T-cell (primary cell): Measurements from ENCODE around the gene CHTF18. TPM values are rescaled to one million over a fixed set of nuclear protein-coding genes. Genes with fewer than 3 reads are reported as not detected.

ENCODE experiments used
- ATAC-seq, 4 experiments: fragments of 200-7000 bp in 3 of 4; fragments of 150-1000 bp in 1 of 4; cut with Tn5 transposase; replicated peaks in 1 of 4; 1 replicate in 3 of 4; 2 replicates in 1 of 4; pipeline ENCODE4 v1.10.0; 2021; ENCODE audit warnings: moderate library complexity in 3 of 4, mild to moderate bottlenecking in 2 of 4, moderate number of reproducible peaks in 1 of 4
- CTCF ChIA-PET, 2 donors: fragments of 300-600 bp; sonication (Branson Sonifier 250); formaldehyde crosslinking; loops; one replicate each; lab custom pipeline; 2022; ENCODE audit warnings: antibody characterized with exemption in 2 of 2; lab: Charles Lee
- POLR2A ChIA-PET, 2 donors: fragments of 300-600 bp; sonication (Branson Sonifier 250); formaldehyde crosslinking; loops; one replicate each; lab custom pipeline; 2022; ENCODE audit warnings: antibody characterized with exemption in 2 of 2; lab: Charles Lee
- DNase-seq, 35 experiments: peaks; one replicate each; pipeline versions ENCODE4 v3.0.0 to v3.0.0-alpha.2; 2013 to 2023
- H3K27ac ChIP-seq: one replicate; pipeline ENCODE4 v1.5.1; 2013; ENCODE audit warnings: low read length
- H3K27me3 ChIP-seq, 2 experiments: replicated peaks in 1 of 2; 1 replicate in 1 of 2; 2 replicates in 1 of 2; pipeline versions ENCODE4 v1.6.1 to v1.7.0; 2013; ENCODE audit warnings: low read length in 1 of 2, mixed read lengths in 1 of 2; ENCODE audit not compliant: control insufficient read depth in 2 of 2, insufficient read depth in 2 of 2; ENCODE audit errors: extremely low read depth in 1 of 2
- H3K36me3 ChIP-seq, 2 donors: 1 replicate in 1 of 2; 2 replicates in 1 of 2; pipeline versions ENCODE4 v1.6.1 to v1.7.0; 2013; ENCODE audit warnings: low read length in 1 of 2; ENCODE audit not compliant: control insufficient read depth in 2 of 2, insufficient read depth in 1 of 2; ENCODE audit errors: extremely low read depth in 1 of 2
- H3K4me1 ChIP-seq, 2 experiments: 1 replicate in 1 of 2; 2 replicates in 1 of 2; pipeline versions ENCODE4 v1.6.1 to v1.7.0; 2013; ENCODE audit warnings: low read length in 2 of 2, mixed read lengths in 1 of 2; ENCODE audit not compliant: insufficient read depth in 2 of 2, control insufficient read depth in 1 of 2; ENCODE audit errors: extremely low read depth in 1 of 2
- H3K4me3 ChIP-seq, 2 donors: 1 replicate in 1 of 2; 2 replicates in 1 of 2; pipeline versions ENCODE4 v1.5.1 to v1.7.0; 2013; ENCODE audit warnings: mild to moderate bottlenecking in 2 of 2, low read length in 1 of 2, moderate library complexity in 1 of 2; ENCODE audit not compliant: control insufficient read depth in 1 of 2; ENCODE audit errors: extremely low read depth in 1 of 2
- H3K9me3 ChIP-seq: 2 replicates; pipeline ENCODE4 v1.7.0; 2013
- H3K27ac Mint-ChIP-seq, 2 donors: one replicate each; pipeline ENCODE4 v1.8.0; 2020 to 2021; ENCODE audit warnings: mild to moderate bottlenecking in 2 of 2, mixed read lengths in 2 of 2
- H3K27me3 Mint-ChIP-seq, 2 donors: one replicate each; pipeline ENCODE4 v1.8.0; 2021 to 2022; ENCODE audit warnings: mixed read lengths in 2 of 2
- H3K36me3 Mint-ChIP-seq: one replicate; pipeline ENCODE4 v1.8.0; 2021; ENCODE audit warnings: mixed read lengths
- H3K4me1 Mint-ChIP-seq, 3 donors: one replicate each; pipeline ENCODE4 v1.8.0; 2020 to 2022; ENCODE audit warnings: mixed read lengths in 3 of 3, mild to moderate bottlenecking in 1 of 3
- H3K4me3 Mint-ChIP-seq, 3 donors: one replicate each; pipeline ENCODE4 v1.8.0; 2020 to 2022; ENCODE audit warnings: mild to moderate bottlenecking in 3 of 3, mixed read lengths in 3 of 3, moderate library complexity in 3 of 3
- H3K9me3 Mint-ChIP-seq, 3 donors: one replicate each; pipeline ENCODE4 v1.8.0; 2020 to 2022; ENCODE audit warnings: mixed read lengths in 3 of 3
- WGBS: methylation state at CpG from one replicate; pipeline ENCODE4 v1.1.5; 2013; ENCODE audit warnings: missing lambda C conversion rate; ENCODE audit not compliant: insufficient coverage; 5-methylcytosine and 5-hydroxymethylcytosine counted together
- total RNA-seq, 35 experiments: library from RNA in 6 of 35; stranded (reverse) in 6 of 35; fragments of 120-200 nt in 1 of 35; gene quantifications; one replicate each; pipeline versions ENCODE4 v1.2.1 to v1.2.4 and lab custom pipeline; 2013 to 2026

CHTF18 gene
- total RNA-seq, 5 donors from 2014 or later (not counting 1 experiment from before 2014, with no cell fraction given), result 29.6 to 73.2 (median 49.5) TPM

DNA sequence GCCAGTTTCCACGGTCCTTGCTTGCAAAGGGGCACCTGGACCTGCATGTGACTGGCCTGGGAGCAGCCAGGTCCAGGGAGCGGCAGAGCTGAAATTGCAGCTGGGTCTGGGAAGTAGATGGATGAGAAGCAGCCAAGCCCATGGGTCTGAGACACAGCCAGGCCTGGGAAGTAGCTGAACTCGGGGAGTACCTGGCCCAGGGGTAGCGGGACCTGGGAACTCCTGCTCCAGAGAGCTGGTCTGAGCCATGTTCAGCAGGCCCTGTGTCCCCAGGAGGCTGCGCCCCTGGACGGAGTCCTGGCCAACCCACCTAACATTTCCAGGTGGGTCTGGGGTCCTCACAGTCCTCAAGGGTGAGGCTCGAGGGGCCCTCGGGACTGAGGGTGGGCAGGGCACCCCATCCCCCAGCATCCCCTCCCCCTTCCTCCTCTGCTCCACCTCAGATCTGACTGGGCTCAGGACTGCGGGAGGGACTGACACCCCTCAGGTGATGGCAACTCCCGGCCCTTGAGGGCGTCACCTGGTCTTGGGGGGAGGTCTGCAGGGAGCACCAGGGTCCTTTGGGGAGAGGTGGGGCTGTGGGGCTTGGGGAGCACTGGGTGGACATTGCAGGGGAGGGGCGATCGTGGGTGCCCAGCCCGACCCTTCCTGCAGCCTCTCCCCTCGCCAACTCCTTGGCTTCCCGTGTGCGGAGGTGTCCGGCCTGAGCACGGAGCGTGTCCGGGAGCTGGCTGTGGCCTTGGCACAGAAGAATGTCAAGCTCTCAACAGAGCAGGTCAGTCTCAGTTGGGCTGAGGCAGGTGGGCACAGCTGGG, 24.8 kb upstream of the CHTF18 start:
- Mint-ChIP-seq H3K36me3 (no peaks in the 10 kb centered on the region), H3K27ac (no peak overlapping the region), H3K9me3 (no peaks in the 10 kb centered on the region), H3K4me3 (no peak overlapping the region), H3K27me3 (peaks cover 0 to 2% of the 10 kb centered on the region in 2 donors), H3K4me1 (no peaks in the 10 kb centered on the region)
- ChIA-PET POLR2A (no interaction called here), CTCF (no interaction called here)
- ATAC-seq (no peak), DNase-seq (no peak)
- WGBS, result 89% methylated on average over 17 of the region's 21 CpGs
- H3K4me1 ChIP-seq, result no peaks in the 10 kb centered on the region
- H3K4me3 ChIP-seq, result no peak overlapping the region
- H3K9me3 ChIP-seq, result no peaks in the 10 kb centered on the region
- no peak overlapping the region for H3K27ac ChIP-seq
- H3K36me3 ChIP-seq, result no peaks in the 10 kb centered on the region
- H3K27me3 ChIP-seq, result peaks cover 0 to 41% of the 10 kb centered on the region in 2 experiments

DNA sequence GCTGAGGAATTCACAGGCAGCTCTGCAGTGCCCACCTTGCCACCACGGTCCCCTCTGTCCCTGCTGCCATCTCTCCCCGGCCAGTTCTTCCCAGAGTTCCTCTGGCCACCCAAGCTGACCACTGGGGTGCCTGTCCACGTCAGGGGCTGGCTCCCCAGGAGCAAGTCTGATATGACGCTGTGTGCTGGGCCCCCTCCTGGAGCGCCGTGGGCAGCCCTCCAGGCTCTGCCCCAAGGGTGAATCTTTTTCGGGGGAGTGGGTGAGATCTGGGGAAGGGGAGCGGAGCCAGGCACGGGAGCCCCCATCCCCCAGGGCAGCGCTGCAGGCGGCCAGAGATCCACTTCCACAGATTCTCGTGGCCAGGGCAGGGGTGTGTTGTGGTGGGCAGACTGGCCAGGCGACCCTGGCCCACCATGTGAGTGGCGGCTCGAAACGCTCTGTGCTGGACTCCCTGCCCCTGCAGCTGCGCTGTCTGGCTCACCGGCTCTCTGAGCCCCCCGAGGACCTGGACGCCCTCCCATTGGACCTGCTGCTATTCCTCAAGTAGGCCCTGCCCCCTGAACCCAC, 24.2 kb upstream of the CHTF18 start:
- POLR2A ChIA-PET, result no interaction called here
- 82% methylated on average over 17 of the region's 20 CpGs for WGBS
- H3K4me1 Mint-ChIP-seq, result no peaks in the 10 kb centered on the region
- Histone ChIP-seq H3K4me1 (no peaks in the 10 kb centered on the region), H3K9me3 (no peaks in the 10 kb centered on the region), H3K36me3 (no peaks in the 10 kb centered on the region), H3K27ac (no peak overlapping the region), H3K27me3 (peaks cover 0 to 44% of the 10 kb centered on the region in 2 experiments), H3K4me3 (no peak overlapping the region)
- peaks cover 0 to 2% of the 10 kb centered on the region in 2 donors for H3K27me3 Mint-ChIP-seq
- H3K27ac Mint-ChIP-seq, result no peak overlapping the region
- H3K9me3 Mint-ChIP-seq, result no peaks in the 10 kb centered on the region
- no peaks in the 10 kb centered on the region for H3K36me3 Mint-ChIP-seq
- ATAC-seq (no peak), DNase-seq (no peak)
- H3K4me3 Mint-ChIP-seq, result no peak overlapping the region
- CTCF ChIA-PET, result no interaction called here

GRCh38 chr16:764848-765487, 23.5 kb upstream of the CHTF18 start:
- no peaks in the 10 kb centered on the region for H3K4me1 Mint-ChIP-seq
- Histone ChIP-seq H3K27ac (no peak overlapping the region), H3K36me3 (no peaks in the 10 kb centered on the region), H3K4me3 (no peak overlapping the region), H3K4me1 (no peaks in the 10 kb centered on the region), H3K9me3 (no peaks in the 10 kb centered on the region), H3K27me3 (peaks cover 0 to 47% of the 10 kb centered on the region in 2 experiments)
- no peak overlapping the region for H3K27ac Mint-ChIP-seq
- peaks cover 0 to 2% of the 10 kb centered on the region in 2 donors for H3K27me3 Mint-ChIP-seq
- ChIA-PET CTCF (no interaction called here), POLR2A (no interaction called here)
- 94% methylated on average over 32 of the region's 38 CpGs for WGBS
- ATAC-seq (no peak), DNase-seq (no peak)
- no peaks in the 10 kb centered on the region for H3K9me3 Mint-ChIP-seq
- no peak overlapping the region for H3K4me3 Mint-ChIP-seq
- H3K36me3 Mint-ChIP-seq, result no peaks in the 10 kb centered on the region

DNA sequence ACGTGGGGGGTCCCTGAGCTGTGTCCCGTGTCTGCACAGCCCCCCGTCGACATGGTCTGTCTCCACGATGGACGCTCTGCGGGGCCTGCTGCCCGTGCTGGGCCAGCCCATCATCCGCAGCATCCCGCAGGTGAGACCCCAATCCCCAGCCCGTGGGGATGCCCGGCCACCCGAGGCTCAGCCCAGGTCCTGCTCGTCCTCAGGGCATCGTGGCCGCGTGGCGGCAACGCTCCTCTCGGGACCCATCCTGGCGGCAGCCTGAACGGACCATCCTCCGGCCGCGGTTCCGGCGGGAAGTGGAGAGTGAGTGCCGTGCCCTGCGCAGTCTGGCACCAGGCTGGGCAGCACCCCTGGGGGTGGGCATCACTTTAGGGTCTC, 22.9 kb upstream of the CHTF18 start:
- H3K36me3 Mint-ChIP-seq, result no peaks in the 10 kb centered on the region
- no peak overlapping the region for H3K4me3 Mint-ChIP-seq
- H3K27ac ChIP-seq, result no peak overlapping the region
- CTCF ChIA-PET, result interaction anchor here in 1 of 2 donors (0.7 kb wide), 1 partner anchor 26 kb away, joined by 3 read pairs; no protein-coding TSS in a partner anchor
- no peaks in the 10 kb centered on the region for H3K9me3 ChIP-seq
- no peaks in the 10 kb centered on the region for H3K36me3 ChIP-seq
- no peak for ATAC-seq
- H3K4me3 ChIP-seq, result no peak overlapping the region
- no peak overlapping the region for H3K27ac Mint-ChIP-seq
- H3K4me1 ChIP-seq, result no peaks in the 10 kb centered on the region
- H3K27me3 ChIP-seq, result peaks cover 0 to 49% of the 10 kb centered on the region in 2 experiments
- POLR2A ChIA-PET, result no interaction called here
- no peaks in the 10 kb centered on the region for H3K9me3 Mint-ChIP-seq
- WGBS, result 89% methylated on average over 27 of the region's 29 CpGs
- no peaks in the 10 kb centered on the region for H3K4me1 Mint-ChIP-seq
- H3K27me3 Mint-ChIP-seq, result peaks cover 0 to 2% of the 10 kb centered on the region in 2 donors
- DNase-seq, result no peak

- WGBS, result 85% methylated on average over 26 of the region's 29 CpGs
- H3K4me3 ChIP-seq, result no peak overlapping the region
- H3K27ac ChIP-seq, result no peak overlapping the region
- Mint-ChIP-seq H3K9me3 (no peaks in the 10 kb centered on the region), H3K27me3 (peaks cover 0 to under 1% of the 10 kb centered on the region in 2 donors), H3K4me1 (no peaks in the 10 kb centered on the region), H3K36me3 (no peaks in the 10 kb centered on the region), H3K27ac (no peak overlapping the region), H3K4me3 (no peak overlapping the region)
- no peaks in the 10 kb centered on the region for H3K9me3 ChIP-seq
- POLR2A ChIA-PET, result no interaction called here
- no peak for ATAC-seq
- no peaks in the 10 kb centered on the region for H3K36me3 ChIP-seq
- H3K27me3 ChIP-seq, result peaks cover 0 to 46% of the 10 kb centered on the region in 2 experiments
- no peak for DNase-seq
- no peaks in the 10 kb centered on the region for H3K4me1 ChIP-seq
- CTCF ChIA-PET, result interaction anchor here in 1 of 2 donors (0.7 kb wide), 1 partner anchor 25 kb away, joined by 3 read pairs; no protein-coding TSS in a partner anchor
These were observed 22.2 kb upstream of the CHTF18 start for GRCh38 chr16:766008-766819.
